ENCODE measurements around the gene NAA38. TPM values are rescaled to one million over a fixed set of nuclear protein-coding genes. Genes with fewer than 3 reads are reported as not detected.

Gene NAA38
- total RNA-seq, 4 donors from 2014 or later: 61.2 to 209 (median 68.2) TPM

- ATAC-seq (ENCODE audit: low FRiP score) (no peak), DNase-seq (ENCODE audit: low spot score) (no peak)
- TF ChIP-seq CTCF (IDR thresholded peaks at IDR 0.05): no peak
These were observed 6.5 kb downstream of the NAA38 start for GRCh38 chr17:7850701-7851437.

- TF ChIP-seq CTCF (IDR thresholded peaks at IDR 0.05): no peak
- ATAC-seq (ENCODE audit: low FRiP score): no peak
- DNase-seq (ENCODE audit: low spot score): no peak
These were observed 7.4 kb downstream of the NAA38 start for GRCh38 chr17:7849751-7850504.

GRCh38 chr17:7849130-7849750 is 8.1 kb downstream of the NAA38 start:
- DNase-seq (ENCODE audit: low spot score): no peak
- ATAC-seq (ENCODE audit: low FRiP score): no peak
- no peak for TF ChIP-seq CTCF (IDR thresholded peaks at IDR 0.05)

GRCh38 chr17:7848739-7849129 is 8.6 kb downstream of the NAA38 start:
- DNase-seq (ENCODE audit: low spot score) (no peak), ATAC-seq (ENCODE audit: low FRiP score) (no peak)
- no peak for TF ChIP-seq CTCF (IDR thresholded peaks at IDR 0.05)

GRCh38 chr17:7848131-7848579 is 9.2 kb downstream of the NAA38 start:
- no peak for DNase-seq (ENCODE audit: low spot score)
- TF ChIP-seq CTCF (IDR thresholded peaks at IDR 0.05): no peak
- no peak for ATAC-seq (ENCODE audit: low FRiP score)

- no peak for ATAC-seq (ENCODE audit: low FRiP score)
- no peak for DNase-seq (ENCODE audit: low spot score)
- no peak for TF ChIP-seq CTCF (IDR thresholded peaks at IDR 0.05)
These were observed 10.3 kb downstream of the NAA38 start for GRCh38 chr17:7846765-7847661.
